AG09309 (cell line): ENCODE measurements around the gene TBC1D22A.

Experiments used
- DNase-seq: peaks from one replicate; pipeline ENCODE4 v3.0.0-alpha.2; 2010; ENCODE audit warnings: low read depth
- H3K4me3 ChIP-seq: 2 replicates; pipeline ENCODE4 v1.5.1; 2011; ENCODE audit warnings: mild to moderate bottlenecking, low read depth, low read length, moderate library complexity; ENCODE audit not compliant: control insufficient read depth
- CTCF ChIP-seq: IDR thresholded peaks from 2 replicates; pipeline ENCODE4 v1.5.1; 2011; ENCODE audit warnings: mild to moderate bottlenecking, low read depth, low read length, inconsistent platforms; ENCODE audit not compliant: insufficient read depth, control insufficient read depth; ENCODE audit errors: missing control alignments

The TBC1D22A gene

GRCh38 chr22:47156352-47157092 is 394.1 kb downstream of the TBC1D22A start:
- DNase-seq, result no peak
- H3K4me3 ChIP-seq, result no peak overlapping the region
- no peak for TF ChIP-seq CTCF

GRCh38 chr22:47157093-47157420 is 394.6 kb downstream of the TBC1D22A start:
- no peak overlapping the region for H3K4me3 ChIP-seq
- no peak for TF ChIP-seq CTCF
- no peak for DNase-seq

GRCh38 chr22:47157486-47158270 is 395.2 kb downstream of the TBC1D22A start:
- no peak overlapping the region for H3K4me3 ChIP-seq
- no peak for TF ChIP-seq CTCF
- DNase-seq, result no peak

GRCh38 chr22:47158457-47158856 is 396.0 kb downstream of the TBC1D22A start:
- TF ChIP-seq CTCF, result no peak
- no peak for DNase-seq
- no peak overlapping the region for H3K4me3 ChIP-seq

GRCh38 chr22:47159592-47159991 is 397.1 kb downstream of the TBC1D22A start:
- TF ChIP-seq CTCF, result no peak
- no peak for DNase-seq
- no peak overlapping the region for H3K4me3 ChIP-seq

- TF ChIP-seq CTCF, result no peak
- no peak overlapping the region for H3K4me3 ChIP-seq
- DNase-seq, result no peak
Observed at GRCh38 chr22:47160141-47160541, 397.7 kb downstream of the TBC1D22A start.
